HG03575 (cell line): Measurements from ENCODE around the gene TMEM221.

Experiments
- ATAC-seq: cut with Tn5 transposase; IDR thresholded peaks from one replicate; pipeline ENCODE4 v1.9.1; 2021; ENCODE audit not compliant: unreplicated experiment, insufficient number of reproducible peaks, low FRiP score; ENCODE audit errors: extremely low read depth

Gene TMEM221

DNA sequence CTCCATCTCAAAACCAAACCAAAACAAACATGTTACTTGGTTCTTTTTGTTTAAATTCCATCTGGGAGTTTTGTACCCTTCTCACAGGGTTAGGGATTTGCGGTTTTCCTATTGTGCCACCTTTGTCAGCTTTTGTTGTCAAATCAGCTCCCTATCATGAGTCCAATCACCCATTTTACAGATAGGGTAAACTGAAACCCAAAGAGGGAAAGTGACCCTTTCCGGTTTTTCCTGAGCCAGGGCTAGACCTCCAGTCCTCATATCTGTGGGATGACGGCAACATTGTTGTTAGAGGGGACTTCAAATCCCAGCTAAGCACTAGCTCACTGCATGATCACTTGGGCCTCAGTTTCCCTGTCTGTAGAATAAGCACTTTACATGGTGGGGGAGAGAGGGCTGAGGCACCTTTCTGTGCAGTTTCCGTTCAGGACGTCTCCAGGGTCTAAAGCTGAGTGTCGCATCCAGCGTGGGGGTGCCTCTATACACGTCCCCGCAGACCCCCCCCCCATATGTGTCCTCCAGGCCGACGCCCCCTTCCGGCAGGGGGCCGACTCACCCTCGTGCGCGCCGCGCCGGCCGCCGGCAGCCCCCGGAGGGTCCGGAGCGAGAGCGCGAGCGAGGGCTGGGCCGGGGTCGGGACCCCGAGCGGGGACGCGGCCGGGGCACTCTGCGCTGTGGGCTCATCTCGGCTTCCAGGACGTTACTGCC is 58.4 kb downstream of the TMEM221 start:
- no peak for ATAC-seq

DNA sequence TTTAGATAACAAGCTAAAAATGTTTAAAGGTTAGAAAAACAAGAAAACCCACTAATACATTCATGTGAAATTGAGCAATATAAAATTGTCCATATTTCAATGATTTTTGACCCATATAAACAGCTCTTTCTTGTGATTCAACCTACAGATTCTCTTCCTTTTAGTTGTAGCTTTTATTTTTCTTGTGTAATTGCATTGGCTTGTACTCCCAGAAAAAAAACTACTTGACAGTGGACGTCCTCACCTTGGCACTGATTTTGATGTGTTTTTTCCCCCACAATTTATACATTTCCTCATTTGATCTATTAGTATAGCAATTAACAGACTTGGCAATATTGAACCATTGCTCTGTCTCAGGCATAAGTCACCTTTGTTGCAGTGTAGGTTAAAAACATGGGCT is 59.2 kb downstream of the TMEM221 start:
- ATAC-seq: no peak

DNA sequence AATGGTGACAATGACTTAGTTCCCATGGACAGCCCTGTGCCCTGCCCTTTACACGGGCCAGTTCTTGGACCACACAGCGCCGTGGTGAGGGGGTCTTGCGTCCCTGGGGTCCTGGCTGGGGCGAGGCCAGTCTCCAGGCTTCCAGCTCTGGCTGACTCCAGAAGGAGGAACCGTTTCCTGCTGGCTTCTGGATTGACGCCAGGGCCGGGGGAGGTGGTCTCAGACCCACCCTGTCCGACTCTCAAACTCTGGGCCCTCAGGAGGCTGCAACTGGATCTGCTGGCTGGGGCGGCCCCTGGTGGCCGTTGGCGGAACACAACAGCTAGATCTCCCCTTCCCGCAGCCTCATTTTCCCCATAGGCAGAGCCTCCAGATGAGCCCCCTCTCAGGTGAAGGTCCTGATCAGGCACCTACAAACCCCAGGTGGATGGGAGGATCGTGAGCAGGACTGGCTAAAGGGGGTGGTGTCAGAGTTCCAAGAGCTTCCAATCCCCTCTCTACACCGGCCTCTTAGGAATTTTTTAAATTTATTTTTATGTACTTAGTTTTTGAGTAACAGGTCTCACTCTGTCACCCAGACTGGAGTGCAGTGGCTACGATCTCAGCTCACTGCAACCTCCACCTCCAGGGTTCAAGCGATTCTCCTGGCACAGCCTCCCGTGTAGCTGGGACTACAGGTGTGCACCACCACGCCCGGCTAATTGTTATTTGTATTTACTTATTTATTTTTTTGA is 62.4 kb downstream of the TMEM221 start:
- no peak for ATAC-seq
